ENCODE measurements around the gene CHCHD10.

The CHCHD10 gene

GRCh38 chr22:23767673-23768548, at the start of gene CHCHD10:
Gene CHCHD10, minus strand, starts transcription at chr22:23767972. Its CDS starts 98 bp downstream, at chr22:23767874.
- no peaks in the 10 kb centered on the region for H3K9me3 ChIP-seq (ENCODE audit: low read depth, low read length)
- peak within 1 kb of the TSS; percentile 82 for H3K27ac ChIP-seq
- H3K4me3 ChIP-seq = peak within 1 kb of the TSS; percentile 94
- H3K36me3 ChIP-seq (ENCODE audit: insufficient read depth, low read length) = peaks cover 9% of the 10 kb centered on the region; the same call in 1 of the 2 replicates
- peak within 1 kb of the TSS; percentile 89 for H3K9ac ChIP-seq (ENCODE audit: insufficient read length)
- TF ChIP-seq POLR2AphosphoS5 (IDR thresholded peaks at IDR 0.05; ENCODE audit: borderline replicate concordance, low read depth, low read length) (peak; percentile 87), EZH2 (IDR thresholded peaks at IDR 0.05) (no peak), FOXP2 (optimal IDR thresholded peaks at IDR 0.05; ENCODE audit: control extremely low read depth, extremely low read length, insufficient read depth) (no peak)
- no peak for DNase-seq (ENCODE audit: low read depth, low spot score)

DNA sequence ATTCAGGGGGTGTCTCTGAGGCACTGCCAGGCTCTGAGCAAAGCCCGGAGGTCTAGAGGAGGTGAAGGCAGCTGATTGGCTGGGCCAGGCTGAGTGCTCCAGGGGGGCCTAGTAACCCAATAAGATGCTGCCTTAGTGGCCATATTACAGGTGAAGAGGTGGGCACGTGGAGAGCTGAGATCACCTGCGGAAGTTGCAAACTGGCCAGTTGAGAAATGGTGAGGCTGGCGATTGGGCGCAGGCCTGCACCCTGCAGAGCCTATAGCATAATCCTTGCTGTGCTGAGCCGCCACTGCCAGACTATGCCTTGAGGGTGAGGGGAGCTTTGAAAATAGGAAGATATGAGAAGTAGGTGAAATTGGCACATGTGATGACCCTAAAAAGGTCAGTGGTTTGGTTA, 49.4 kb upstream of the CHCHD10 start:
- H3K9me3 ChIP-seq (ENCODE audit: low read depth, low read length) = no peaks in the 10 kb centered on the region
- no peak overlapping the region for H3K27ac ChIP-seq
- no peak for DNase-seq (ENCODE audit: low read depth, low spot score)
- TF ChIP-seq EZH2 (IDR thresholded peaks at IDR 0.05) = no peak
- no peak for TF ChIP-seq POLR2AphosphoS5 (IDR thresholded peaks at IDR 0.05; ENCODE audit: borderline replicate concordance, low read depth, low read length)
- no peak for TF ChIP-seq FOXP2 (optimal IDR thresholded peaks at IDR 0.05; ENCODE audit: control extremely low read depth, extremely low read length, insufficient read depth)
- no peak overlapping the region for H3K9ac ChIP-seq (ENCODE audit: insufficient read length)
- no peak overlapping the region for H3K4me3 ChIP-seq
- peaks cover 73% of the 10 kb centered on the region for H3K36me3 ChIP-seq (ENCODE audit: insufficient read depth, low read length)

DNA sequence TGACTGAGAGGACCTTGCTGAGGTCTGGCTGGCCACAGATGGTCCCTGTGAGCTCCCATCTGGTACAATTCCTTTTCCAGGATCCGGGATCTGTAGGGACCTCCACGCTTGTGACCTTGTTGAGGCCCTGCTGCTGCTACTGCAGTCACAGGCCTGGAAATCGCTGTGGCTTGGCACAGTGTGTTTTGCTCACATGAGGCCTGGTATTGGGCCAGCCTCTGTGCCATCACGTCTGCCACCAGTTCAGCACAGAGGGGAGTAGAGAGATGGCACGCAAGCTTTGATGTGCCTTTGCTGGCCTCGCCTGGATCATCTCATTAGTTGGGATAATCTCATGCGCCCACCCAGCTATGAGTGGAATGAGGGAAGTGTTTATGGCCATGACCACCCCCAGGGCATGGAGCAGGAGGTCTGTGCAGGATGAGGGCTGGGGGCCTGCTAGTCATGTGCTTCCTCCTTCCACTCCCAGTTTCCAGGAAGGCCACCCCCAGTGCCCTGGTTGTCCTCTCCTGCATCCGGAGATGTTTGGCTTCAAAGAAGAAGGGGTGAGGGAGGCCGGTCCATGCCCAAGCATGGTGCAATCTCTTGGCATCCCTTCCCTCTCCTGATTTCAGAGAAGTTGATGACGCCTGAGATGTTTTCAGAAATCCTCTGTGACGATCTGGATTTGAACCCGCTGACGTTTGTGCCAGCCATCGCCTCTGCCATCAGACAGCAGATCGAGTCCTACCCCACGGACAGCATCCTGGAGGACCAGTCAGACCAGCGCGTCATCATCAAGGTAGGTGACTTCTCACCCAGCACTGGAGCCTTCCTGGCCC, 48.6 kb upstream of the CHCHD10 start:
- Histone ChIP-seq H3K36me3 (ENCODE audit: insufficient read depth, low read length) (peaks cover 74% of the 10 kb centered on the region), H3K27ac (no peak overlapping the region)

DNA sequence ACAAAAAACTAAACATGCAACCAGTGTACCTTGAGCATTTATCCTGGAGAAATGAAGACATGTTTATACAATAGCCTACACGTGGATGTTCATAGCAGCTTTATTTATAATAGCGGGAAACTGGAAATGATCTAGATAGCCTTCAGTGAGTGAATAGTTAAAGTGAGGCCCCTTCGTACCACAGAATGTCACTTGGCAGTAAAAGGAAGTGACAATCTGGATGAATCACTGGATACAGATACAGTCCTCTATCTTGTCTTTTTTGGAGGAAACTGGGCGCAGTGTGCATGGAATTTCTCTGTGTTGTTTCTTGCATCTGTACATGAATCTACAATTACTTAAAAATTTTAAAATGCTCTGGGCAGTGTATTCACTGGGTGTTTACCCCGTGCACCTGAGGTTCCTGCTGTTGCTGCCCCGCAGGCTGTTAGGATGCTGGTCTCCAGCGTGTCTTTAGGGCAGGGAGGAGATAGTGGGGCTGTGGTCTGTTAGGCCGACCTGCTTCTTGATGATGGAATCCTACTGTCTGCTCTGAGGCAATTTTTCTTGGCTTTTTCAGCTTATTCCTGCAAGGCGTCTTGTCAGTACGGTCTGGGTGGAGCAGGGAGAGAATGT, 47.9 kb upstream of the CHCHD10 start:
- H3K4me3 ChIP-seq = no peak overlapping the region
- no peak overlapping the region for H3K9ac ChIP-seq (ENCODE audit: insufficient read length)
- H3K9me3 ChIP-seq (ENCODE audit: low read depth, low read length) = no peaks in the 10 kb centered on the region
- DNase-seq (ENCODE audit: low read depth, low spot score) = no peak
- peaks cover 74% of the 10 kb centered on the region for H3K36me3 ChIP-seq (ENCODE audit: insufficient read depth, low read length)
- TF ChIP-seq POLR2AphosphoS5 (IDR thresholded peaks at IDR 0.05; ENCODE audit: borderline replicate concordance, low read depth, low read length) (no peak), FOXP2 (optimal IDR thresholded peaks at IDR 0.05; ENCODE audit: control extremely low read depth, extremely low read length, insufficient read depth) (no peak), EZH2 (IDR thresholded peaks at IDR 0.05) (no peak)
- 0 out of 2 replicates have a peak overlapping the region, but pooled peaks have one; percentile 0 for H3K27ac ChIP-seq

More for the DNA sequence above, 48.6 kb upstream of the CHCHD10 start:
- no peak for DNase-seq (ENCODE audit: low read depth, low spot score)
- H3K9ac ChIP-seq (ENCODE audit: insufficient read length) = no peak overlapping the region
- no peak for TF ChIP-seq EZH2 (IDR thresholded peaks at IDR 0.05)
- TF ChIP-seq POLR2AphosphoS5 (IDR thresholded peaks at IDR 0.05; ENCODE audit: borderline replicate concordance, low read depth, low read length) = no peak
- no peak for TF ChIP-seq FOXP2 (optimal IDR thresholded peaks at IDR 0.05; ENCODE audit: control extremely low read depth, extremely low read length, insufficient read depth)
- H3K9me3 ChIP-seq (ENCODE audit: low read depth, low read length) = no peaks in the 10 kb centered on the region
- H3K4me3 ChIP-seq = no peak overlapping the region

GRCh38 chr22:23812378-23812777, 44.6 kb upstream of the CHCHD10 start:
- Histone ChIP-seq H3K4me3 (no peak overlapping the region), H3K9ac (ENCODE audit: insufficient read length) (no peak overlapping the region), H3K9me3 (ENCODE audit: low read depth, low read length) (no peaks in the 10 kb centered on the region), H3K36me3 (ENCODE audit: insufficient read depth, low read length) (peaks cover 51% of the 10 kb centered on the region), H3K27ac (no peak overlapping the region)
- no peak for TF ChIP-seq POLR2AphosphoS5 (IDR thresholded peaks at IDR 0.05; ENCODE audit: borderline replicate concordance, low read depth, low read length)
- no peak for TF ChIP-seq FOXP2 (optimal IDR thresholded peaks at IDR 0.05; ENCODE audit: control extremely low read depth, extremely low read length, insufficient read depth)
- TF ChIP-seq EZH2 (IDR thresholded peaks at IDR 0.05) = no peak
- no peak for DNase-seq (ENCODE audit: low read depth, low spot score)

DNA sequence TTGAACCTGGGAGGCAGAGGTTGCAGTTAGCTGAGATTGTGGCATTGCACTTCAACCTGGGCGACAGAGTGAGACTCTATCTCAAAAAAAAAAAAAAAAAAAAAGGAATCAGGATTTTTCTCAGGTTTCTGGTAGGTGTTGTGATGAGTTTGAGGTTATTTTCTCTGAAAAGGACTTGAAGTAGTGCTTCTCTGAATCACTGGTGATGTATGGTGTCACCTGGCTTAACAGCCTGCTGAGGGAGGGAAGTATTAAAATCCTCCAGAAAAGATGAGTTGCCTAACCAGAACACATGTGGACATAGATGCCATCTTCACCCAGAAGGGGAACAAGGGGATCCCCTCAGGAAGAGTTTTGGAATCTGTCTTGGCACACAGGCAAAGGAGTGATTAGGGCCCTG, 39.1 kb upstream of the CHCHD10 start:
- no peak overlapping the region for H3K4me3 ChIP-seq
- TF ChIP-seq EZH2 (IDR thresholded peaks at IDR 0.05) (no peak), FOXP2 (optimal IDR thresholded peaks at IDR 0.05; ENCODE audit: control extremely low read depth, extremely low read length, insufficient read depth) (no peak), POLR2AphosphoS5 (IDR thresholded peaks at IDR 0.05; ENCODE audit: borderline replicate concordance, low read depth, low read length) (no peak)
- no peak overlapping the region for H3K9ac ChIP-seq (ENCODE audit: insufficient read length)
- peaks cover 66% of the 10 kb centered on the region for H3K36me3 ChIP-seq (ENCODE audit: insufficient read depth, low read length)
- H3K27ac ChIP-seq = no peak overlapping the region
- no peaks in the 10 kb centered on the region for H3K9me3 ChIP-seq (ENCODE audit: low read depth, low read length)
- no peak for DNase-seq (ENCODE audit: low read depth, low spot score)

DNA sequence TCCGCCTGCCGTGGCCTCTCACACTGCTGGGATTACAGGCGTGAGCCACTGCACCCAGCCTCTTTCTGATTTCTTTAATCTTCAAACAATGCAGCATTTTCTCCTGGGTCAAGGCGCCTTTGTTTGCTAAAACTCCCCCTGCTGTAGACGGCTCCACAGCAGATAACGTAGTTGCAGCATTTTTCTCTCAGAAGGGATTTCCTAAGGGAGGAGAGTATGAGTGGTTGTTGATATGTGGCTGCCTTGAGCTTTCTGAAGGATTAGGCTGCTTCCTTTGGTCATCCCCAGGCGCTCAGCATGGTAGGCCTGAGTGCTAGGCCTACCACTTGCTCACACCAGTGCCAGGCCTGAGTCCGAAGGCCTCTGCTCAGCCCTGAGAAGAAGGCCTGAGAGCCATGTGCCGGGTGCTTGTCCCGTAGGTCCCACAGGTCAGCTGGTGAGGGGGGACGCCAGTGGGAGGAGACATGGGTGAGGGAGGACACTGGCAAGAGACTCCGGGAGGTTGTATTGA, 37.1 kb upstream of the CHCHD10 start:
- TF ChIP-seq POLR2AphosphoS5 (IDR thresholded peaks at IDR 0.05; ENCODE audit: borderline replicate concordance, low read depth, low read length) (no peak), EZH2 (IDR thresholded peaks at IDR 0.05) (no peak), FOXP2 (optimal IDR thresholded peaks at IDR 0.05; ENCODE audit: control extremely low read depth, extremely low read length, insufficient read depth) (no peak)
- DNase-seq (ENCODE audit: low read depth, low spot score) = no peak
- no peak overlapping the region for H3K27ac ChIP-seq
- H3K9ac ChIP-seq (ENCODE audit: insufficient read length) = no peak overlapping the region
- H3K4me3 ChIP-seq = no peak overlapping the region
- H3K36me3 ChIP-seq (ENCODE audit: insufficient read depth, low read length) = peaks cover 70% of the 10 kb centered on the region
- H3K9me3 ChIP-seq (ENCODE audit: low read depth, low read length) = no peaks in the 10 kb centered on the region
